A673 (cell line): ENCODE results near the gene AHRR. TPM values are rescaled to one million over a fixed set of nuclear protein-coding genes. Genes with fewer than 3 reads are reported as not detected.
A peak's percentile ranks its signal among the peaks of the same experiment; 100 is the strongest.

ENCODE experiments used
- BruUV-seq: library from RNA; stranded (reverse); fragments of 400-500 nt; replicated peaks from 2 replicates; lab custom pipeline; 2021; lab: Mats Ljungman, UMichigan
- CTCF ChIA-PET: fragments of 300-600 bp; sonication (Branson Sonifier 250); formaldehyde crosslinking; loops from one replicate; lab custom pipeline; 2022; ENCODE audit warnings: antibody characterized with exemption; lab: Charles Lee
- POLR2A ChIA-PET: fragments of 300-600 bp; sonication (Branson Sonifier 250); formaldehyde crosslinking; loops from one replicate; lab custom pipeline; 2022; ENCODE audit warnings: antibody characterized with exemption; ENCODE audit not compliant: low non-redundant PET; lab: Charles Lee
- DNase-seq: peaks from one replicate; pipeline ENCODE4 v3.0.0-alpha.2; 2015; ENCODE audit warnings: low spot score
- H3K27ac ChIP-seq: fragments of 200-600 bp; sonication (generic); 2 replicates; pipeline ENCODE4 v1.5.1; 2016; ENCODE audit warnings: mixed run types, low read depth, mild to moderate bottlenecking, mixed read lengths, antibody characterized with exemption, low read length; ENCODE audit not compliant: poor library complexity, severe bottlenecking
- H3K27me3 ChIP-seq: fragments of 200-600 bp; sonication (generic); replicated peaks from 2 replicates; pipeline ENCODE4 v1.6.1; 2017; ENCODE audit warnings: mixed run types, low read depth, mild to moderate bottlenecking, mixed read lengths, antibody characterized with exemption, low read length; ENCODE audit not compliant: insufficient read depth, poor library complexity
- H3K36me3 ChIP-seq: fragments of 200-600 bp; sonication (generic); 2 replicates; pipeline ENCODE4 v1.6.1; 2016; ENCODE audit warnings: mixed run types, mild to moderate bottlenecking, mixed read lengths, antibody characterized with exemption, low read length; ENCODE audit not compliant: insufficient read depth, poor library complexity, severe bottlenecking
- H3K4me1 ChIP-seq: fragments of 200-600 bp; sonication (generic); 2 replicates; pipeline ENCODE4 v1.6.1; 2017; ENCODE audit warnings: mixed run types, mild to moderate bottlenecking, mixed read lengths, antibody characterized with exemption, low read length; ENCODE audit not compliant: insufficient read depth, poor library complexity, severe bottlenecking
- H3K4me3 ChIP-seq: fragments of 200-600 bp; sonication (generic); 2 replicates; pipeline ENCODE4 v1.5.1; 2016; ENCODE audit warnings: low read depth, mixed run types, mild to moderate bottlenecking, mixed read lengths, low read length; ENCODE audit not compliant: poor library complexity, severe bottlenecking
- H3K9me3 ChIP-seq: fragments of 200-600 bp; sonication (generic); 2 replicates; pipeline ENCODE4 v1.6.1; 2016; ENCODE audit warnings: mixed run types, low read depth, mild to moderate bottlenecking, mixed read lengths, antibody characterized with exemption, low read length; ENCODE audit not compliant: poor library complexity, severe bottlenecking
- CTCF ChIP-seq: fragments of 300-800, 200-600 bp; sonication (generic); conservative IDR thresholded peaks from 2 replicates; pipeline ENCODE4 v1.5.1; 2017; ENCODE audit warnings: low read depth, mild to moderate bottlenecking, antibody characterized with exemption, low read length, moderate library complexity, mixed read lengths
- EZH2 ChIP-seq: fragments of 200-600 bp; sonication (generic); IDR thresholded peaks from 2 replicates; pipeline ENCODE4 v1.6.1; 2017; ENCODE audit warnings: borderline replicate concordance, low read depth, mild to moderate bottlenecking, mixed read lengths, antibody characterized with exemption, low read length; ENCODE audit not compliant: poor library complexity, severe bottlenecking
- intact Hi-C: fragments of 100-400 bp; cut with micrococcal nuclease; formaldehyde crosslinking; loops from one replicate; pipeline ENCODE4 v1.10.0; 2022; ENCODE audit not compliant: unreplicated experiment
- total RNA-seq: library from RNA; stranded (reverse); gene quantifications from 2 replicates; pipeline ENCODE4 v1.2.3, GENCODE V29; 2021

The AHRR gene
- total RNA-seq, 1 experiment from 2014 or later = 2.2 TPM

GRCh38 chr5:471750-472058, 150.2 kb downstream of the AHRR start:
- ChIA-PET CTCF (interaction anchor here (0.6 to 0.8 kb wide), 2 partner anchors 25 to 273 kb away, joined by 5 to 9 read pairs; no protein-coding TSS in a partner anchor), POLR2A (no interaction called here)
- intact Hi-C loops = no loop called here
- Histone ChIP-seq H3K36me3 (peaks cover 9% of the 10 kb centered on the region), H3K27me3 (peaks cover 28% of the 10 kb centered on the region), H3K9me3 (no peaks in the 10 kb centered on the region), H3K27ac (peak overlapping the region; percentile 97), H3K4me3 (peak overlapping the region; percentile 95), H3K4me1 (peaks cover 12% of the 10 kb centered on the region)
- no peak for TF ChIP-seq CTCF
- no peak for TF ChIP-seq EZH2
- no peak for DNase-seq
- BruUV-seq = no TSS peak

- ChIA-PET CTCF (interaction anchor here (0.6 to 0.8 kb wide), 3 partner anchors 21 to 274 kb away, joined by 5 to 9 read pairs (median 6); no protein-coding TSS in a partner anchor), POLR2A (no interaction called here)
- Histone ChIP-seq H3K27me3 (peaks cover 33% of the 10 kb centered on the region), H3K36me3 (peaks cover 9% of the 10 kb centered on the region), H3K4me3 (peak overlapping the region; percentile 95), H3K4me1 (peaks cover 12% of the 10 kb centered on the region), H3K9me3 (no peaks in the 10 kb centered on the region), H3K27ac (peak overlapping the region; percentile 97)
- DNase-seq = no peak
- BruUV-seq = TSS peak; percentile 55
- intact Hi-C loops = no loop called here
- TF ChIP-seq CTCF = no peak
- TF ChIP-seq EZH2 = no peak
These were observed 150.7 kb downstream of the AHRR start for GRCh38 chr5:472076-472655.

GRCh38 chr5:472656-473550, 151.4 kb downstream of the AHRR start:
- POLR2A ChIA-PET = no interaction called here
- Histone ChIP-seq H3K27me3 (peaks cover 40% of the 10 kb centered on the region), H3K27ac (peak overlapping the region; percentile 97), H3K9me3 (no peaks in the 10 kb centered on the region), H3K36me3 (peaks cover 9% of the 10 kb centered on the region), H3K4me3 (peak overlapping the region; percentile 95), H3K4me1 (peaks cover 12% of the 10 kb centered on the region)
- DNase-seq = peak; percentile 89
- intact Hi-C loops = no loop called here
- no TSS peak for BruUV-seq
- CTCF ChIA-PET = interaction anchor here (0.6 kb wide), 1 partner anchor 22 kb away, joined by 6 read pairs; no protein-coding TSS in a partner anchor
- TF ChIP-seq CTCF (no peak), EZH2 (no peak)
